RWPE1 (cell line): ENCODE results near the gene PDE1C.

Experiments
- CTCF ChIA-PET: fragments of 350-600 bp; sonication (Branson Sonifier 250); formaldehyde crosslinking; extraction: SDS; loops from one replicate; lab custom pipeline; 2021; lab: Yijun Ruan, JAX
- POLR2A ChIA-PET: fragments of 400-600 bp; formaldehyde crosslinking; extraction: SDS; loops from one replicate; lab custom pipeline; 2020; ENCODE audit warnings: antibody characterized with exemption; ENCODE audit not compliant: low non-redundant PET; lab: Yijun Ruan, JAX
- DNase-seq: peaks from one replicate; pipeline ENCODE4 v3.0.0; 2012; ENCODE audit warnings: low spot score
- H3K27ac ChIP-seq: fragments of 450-650 bp; 2 replicates; pipeline ENCODE4 v1.5.1; 2017
- CTCF ChIP-seq: fragments of 450-650 bp; conservative IDR thresholded peaks from 2 replicates; pipeline ENCODE4 v1.5.1; 2017; ENCODE audit warnings: low read depth, mild to moderate bottlenecking

Gene PDE1C

GRCh38 chr7:31705377-31705776 is 364.8 kb downstream of the PDE1C start:
- no peak for TF ChIP-seq CTCF
- ChIA-PET POLR2A (no interaction called here), CTCF (no interaction called here)
- DNase-seq = no peak
- H3K27ac ChIP-seq = no peak overlapping the region

- ChIA-PET CTCF (no interaction called here), POLR2A (no interaction called here)
- no peak for DNase-seq
- no peak for TF ChIP-seq CTCF
- H3K27ac ChIP-seq = no peak overlapping the region
Measured at GRCh38 chr7:31702354-31702753, 367.9 kb downstream of the PDE1C start.
